Prostate gland (tissue), 2 donors: ENCODE measurements around the gene EFCAB5. TPM values are rescaled to one million over a fixed set of nuclear protein-coding genes. Genes with fewer than 3 reads are reported as not detected.
"Not testable (repeated sequence)": the region's sequence is repeated elsewhere in the genome, so short reads cannot be mapped to it uniquely, and the experiment has no call there.

Source experiments
- DNase-seq: peaks from one replicate; pipeline ENCODE4 v3.0.0-alpha.2; 2019; ENCODE audit warnings: low spot score
- H3K27ac ChIP-seq, 2 donors: fragments of 200-600 bp; sonication (generic); 2 replicates each; pipeline ENCODE4 v1.5.1; 2017 to 2019
- H3K27me3 ChIP-seq: fragments of 200-600 bp; sonication (generic); replicated peaks from 2 replicates; pipeline ENCODE4 v1.5.1; 2019; ENCODE audit not compliant: insufficient read depth
- H3K36me3 ChIP-seq, 2 donors: fragments of 200-600 bp; sonication (generic); 1 replicate in 1 of 2; 2 replicates in 1 of 2; pipeline versions ENCODE4 v1.5.1 to v1.8.1; 2017 to 2019
- H3K4me1 ChIP-seq: fragments of 200-600 bp; sonication (generic); replicated peaks from 2 replicates; pipeline ENCODE4 v1.5.1; 2019
- H3K4me3 ChIP-seq, 2 donors: fragments of 200-600 bp; sonication (generic); 2 replicates each; pipeline ENCODE4 v1.5.1; 2017 to 2019
- H3K9me3 ChIP-seq: fragments of 200-600 bp; sonication (generic); 2 replicates; pipeline ENCODE4 v1.5.1; 2017
- POLR2A ChIP-seq: fragments of 450-650 bp; IDR thresholded peaks from one replicate; pipeline ENCODE4 v1.6.1; 2016; ENCODE audit warnings: antibody characterized with exemption, mild to moderate bottlenecking
- POLR2AphosphoS5 ChIP-seq: sonication (generic); formaldehyde crosslinking; IDR thresholded peaks from one replicate; pipeline ENCODE4 v1.6.1; 2017; ENCODE audit warnings: antibody characterized with exemption
- WGBS: methylation state at CpG from one replicate; pipeline ENCODE4 v1.1.5; 2018; 5-methylcytosine and 5-hydroxymethylcytosine counted together
- intact Hi-C: fragments of 100-400 bp; cut with DNase I; formaldehyde crosslinking; loops from one replicate; pipeline ENCODE4 v1.14.2; 2022
- total RNA-seq, 2 donors: library from RNA; depleted of rRNA; stranded (reverse); fragments of >200 nt; gene quantifications; one replicate each; pipeline ENCODE4 v1.1.0, GENCODE V29; 2016
- TF ChIP-seq, protein P1 (sequence below), 4 experiments: fragments of 200-600 bp in 2 of 4; fragments of 450-650 bp in 2 of 4; sonication (generic) in 2 of 4; IDR thresholded peaks; 1 replicate in 3 of 4; 2 replicates in 1 of 4; pipeline ENCODE4 v1.5.1; 2016 to 2019; ENCODE audit warnings: antibody characterized with exemption in 4 of 4, mild to moderate bottlenecking in 2 of 4, moderate library complexity in 2 of 4

EFCAB5 gene
- total RNA-seq, 2 donors from 2014 or later: 0.57 TPM; not detected in 1

DNA sequence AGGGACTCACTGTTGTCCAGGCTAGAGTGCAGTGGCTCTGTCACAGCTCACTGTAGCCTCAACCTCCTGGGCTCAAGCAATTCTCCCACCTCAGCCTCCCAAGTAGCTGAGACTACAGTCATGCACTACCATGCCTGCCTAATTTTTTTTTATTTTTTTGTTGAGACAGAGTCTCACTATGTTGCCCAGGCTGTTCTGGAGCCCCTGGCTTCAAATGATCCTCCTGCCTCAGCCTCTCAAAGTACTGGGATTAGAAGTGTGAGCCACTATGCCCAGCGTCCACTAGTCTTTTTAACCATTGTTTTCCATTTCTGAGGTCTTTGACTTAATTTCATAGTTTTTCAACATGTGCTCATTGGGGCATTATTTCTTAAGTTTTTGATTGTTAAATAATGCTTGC is 188.7 kb downstream of the EFCAB5 start:
- TF ChIP-seq POLR2A (no peak), POLR2AphosphoS5 (no peak)
- TF ChIP-seq, protein P1, sequence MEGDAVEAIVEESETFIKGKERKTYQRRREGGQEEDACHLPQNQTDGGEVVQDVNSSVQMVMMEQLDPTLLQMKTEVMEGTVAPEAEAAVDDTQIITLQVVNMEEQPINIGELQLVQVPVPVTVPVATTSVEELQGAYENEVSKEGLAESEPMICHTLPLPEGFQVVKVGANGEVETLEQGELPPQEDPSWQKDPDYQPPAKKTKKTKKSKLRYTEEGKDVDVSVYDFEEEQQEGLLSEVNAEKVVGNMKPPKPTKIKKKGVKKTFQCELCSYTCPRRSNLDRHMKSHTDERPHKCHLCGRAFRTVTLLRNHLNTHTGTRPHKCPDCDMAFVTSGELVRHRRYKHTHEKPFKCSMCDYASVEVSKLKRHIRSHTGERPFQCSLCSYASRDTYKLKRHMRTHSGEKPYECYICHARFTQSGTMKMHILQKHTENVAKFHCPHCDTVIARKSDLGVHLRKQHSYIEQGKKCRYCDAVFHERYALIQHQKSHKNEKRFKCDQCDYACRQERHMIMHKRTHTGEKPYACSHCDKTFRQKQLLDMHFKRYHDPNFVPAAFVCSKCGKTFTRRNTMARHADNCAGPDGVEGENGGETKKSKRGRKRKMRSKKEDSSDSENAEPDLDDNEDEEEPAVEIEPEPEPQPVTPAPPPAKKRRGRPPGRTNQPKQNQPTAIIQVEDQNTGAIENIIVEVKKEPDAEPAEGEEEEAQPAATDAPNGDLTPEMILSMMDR (IDR thresholded peaks at IDR 0.05): no peak
- Histone ChIP-seq H3K36me3 (no peaks in the 10 kb centered on the region), H3K4me1 (no peaks in the 10 kb centered on the region), H3K4me3 (no peak overlapping the region), H3K27me3 (no peaks in the 10 kb centered on the region), H3K9me3 (no peaks in the 10 kb centered on the region), H3K27ac (no peak overlapping the region)
- no peak for DNase-seq
- intact Hi-C loops: no loop called here
- WGBS: 90% methylated on average over 1 of the region's 1 CpG

DNA sequence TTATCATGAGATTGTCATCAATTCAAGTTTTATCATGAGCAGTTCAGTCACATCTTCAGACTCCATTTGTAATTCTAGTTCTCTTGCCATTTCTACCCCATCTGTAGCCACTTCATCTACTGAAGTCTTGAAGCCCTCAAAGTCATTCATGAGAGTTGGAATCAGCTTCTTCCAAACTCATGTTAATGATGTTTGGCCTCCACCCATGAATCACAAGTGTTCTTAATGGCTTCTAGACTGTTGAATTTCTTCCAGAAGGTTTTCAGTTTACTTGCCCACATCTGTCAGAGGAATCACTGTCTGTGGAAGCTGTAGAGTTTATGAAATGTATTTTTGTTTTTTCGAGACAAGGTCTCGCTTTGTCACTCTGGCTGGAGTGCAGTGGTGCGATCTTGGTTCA is 191.2 kb downstream of the EFCAB5 start:
- Histone ChIP-seq H3K4me3 (no peak overlapping the region), H3K4me1 (no peaks in the 10 kb centered on the region), H3K9me3 (no peaks in the 10 kb centered on the region), H3K27ac (no peak overlapping the region), H3K27me3 (no peaks in the 10 kb centered on the region), H3K36me3 (no peaks in the 10 kb centered on the region)
- 96% methylated on average over 3 of the region's 3 CpGs for WGBS
- no peak for DNase-seq
- TF ChIP-seq, protein P1 (IDR thresholded peaks at IDR 0.05): no peak
- no peak for TF ChIP-seq POLR2A
- TF ChIP-seq POLR2AphosphoS5: no peak
- intact Hi-C loops: no loop called here

DNA sequence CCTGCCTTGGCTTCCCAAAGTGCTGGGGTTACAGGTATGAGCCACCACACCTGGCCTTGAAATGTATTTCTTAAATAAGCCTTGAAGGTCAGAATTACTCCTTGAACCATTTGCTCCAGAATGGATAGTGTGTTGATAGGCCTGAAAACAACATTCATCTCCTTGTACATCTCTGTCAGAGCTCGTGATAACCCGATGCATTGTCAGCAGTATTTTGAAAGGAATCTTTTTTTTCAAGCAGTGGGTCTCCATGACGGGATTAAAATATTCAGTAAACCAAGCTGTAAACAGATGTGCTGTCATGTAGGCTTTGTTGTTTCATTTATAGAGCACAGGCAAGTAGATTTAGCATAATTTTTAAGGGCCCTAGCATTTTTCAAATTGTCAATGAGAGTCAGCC is 191.8 kb downstream of the EFCAB5 start:
- TF ChIP-seq POLR2AphosphoS5: no peak
- TF ChIP-seq POLR2A: no peak
- TF ChIP-seq, protein P1 (IDR thresholded peaks at IDR 0.05): no peak
- 94% methylated on average over 3 of the region's 3 CpGs for WGBS

DNA sequence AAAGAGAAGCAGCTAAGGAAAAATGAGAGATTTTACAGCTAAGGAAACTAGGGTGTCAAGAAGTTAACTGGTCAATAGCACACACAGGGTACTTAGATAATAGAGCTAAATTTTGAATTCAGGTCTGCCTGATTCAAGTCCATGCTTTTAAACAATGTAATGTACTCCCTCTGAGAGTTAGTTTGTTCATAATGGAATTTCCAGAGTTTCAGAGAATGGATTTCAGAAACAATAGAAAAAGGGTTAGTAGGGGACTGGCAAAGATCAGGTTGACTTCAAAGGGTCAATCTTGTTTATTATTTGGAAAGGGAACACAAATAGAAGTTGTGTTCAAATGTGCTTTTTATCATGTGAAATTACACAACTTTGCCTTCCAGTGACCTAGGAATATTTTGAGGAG is 193.1 kb downstream of the EFCAB5 start:
- H3K4me3 ChIP-seq: no peak overlapping the region
- TF ChIP-seq POLR2A: no peak
- TF ChIP-seq, protein P1 (IDR thresholded peaks at IDR 0.05): no peak
- TF ChIP-seq POLR2AphosphoS5: no peak

More for the DNA sequence above, 191.8 kb downstream of the EFCAB5 start:
- Histone ChIP-seq H3K4me3 (no peak overlapping the region), H3K36me3 (no peaks in the 10 kb centered on the region), H3K27ac (no peak overlapping the region), H3K27me3 (no peaks in the 10 kb centered on the region), H3K9me3 (no peaks in the 10 kb centered on the region), H3K4me1 (no peaks in the 10 kb centered on the region)
- DNase-seq: no peak
- intact Hi-C loops: no loop called here

DNA sequence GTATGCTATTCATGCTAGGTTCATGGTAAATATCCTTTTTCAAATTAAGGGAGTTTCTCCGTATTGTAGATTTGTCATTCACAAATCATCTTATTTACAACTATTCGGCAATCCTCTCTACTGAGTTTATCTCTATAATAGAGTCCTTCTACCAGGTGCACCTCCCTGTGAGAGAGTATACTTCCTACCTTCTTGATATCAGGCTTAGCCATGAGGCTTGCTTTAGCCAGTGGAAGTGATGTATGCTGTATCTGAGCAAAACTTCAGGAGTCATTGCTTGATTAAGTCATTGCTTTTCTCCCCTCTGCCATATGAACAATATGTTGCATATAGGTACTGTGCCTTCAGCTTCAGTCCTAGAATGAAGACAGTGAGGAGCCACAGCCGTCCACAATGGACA is 195.7 kb downstream of the EFCAB5 start:
- whole genome bisulfite sequencing: 90% methylated on average over 3 of the region's 3 CpGs
- no peaks in the 10 kb centered on the region for H3K36me3 ChIP-seq
- intact Hi-C loops: no loop called here
- DNase-seq: no peak
- no peaks in the 10 kb centered on the region for H3K9me3 ChIP-seq
- H3K4me3 ChIP-seq: no peak overlapping the region
- TF ChIP-seq POLR2A (no peak), POLR2AphosphoS5 (no peak)
- TF ChIP-seq, protein P1 (IDR thresholded peaks at IDR 0.05): no peak
- no peaks in the 10 kb centered on the region for H3K27me3 ChIP-seq
- no peaks in the 10 kb centered on the region for H3K4me1 ChIP-seq
- no peak overlapping the region for H3K27ac ChIP-seq

More for the DNA sequence above, 193.1 kb downstream of the EFCAB5 start:
- H3K4me1 ChIP-seq: no peaks in the 10 kb centered on the region
- DNase-seq: no peak
- H3K36me3 ChIP-seq: no peaks in the 10 kb centered on the region
- intact Hi-C loops: no loop called here
- no peaks in the 10 kb centered on the region for H3K9me3 ChIP-seq
- no peak overlapping the region for H3K27ac ChIP-seq
- no peaks in the 10 kb centered on the region for H3K27me3 ChIP-seq

DNA sequence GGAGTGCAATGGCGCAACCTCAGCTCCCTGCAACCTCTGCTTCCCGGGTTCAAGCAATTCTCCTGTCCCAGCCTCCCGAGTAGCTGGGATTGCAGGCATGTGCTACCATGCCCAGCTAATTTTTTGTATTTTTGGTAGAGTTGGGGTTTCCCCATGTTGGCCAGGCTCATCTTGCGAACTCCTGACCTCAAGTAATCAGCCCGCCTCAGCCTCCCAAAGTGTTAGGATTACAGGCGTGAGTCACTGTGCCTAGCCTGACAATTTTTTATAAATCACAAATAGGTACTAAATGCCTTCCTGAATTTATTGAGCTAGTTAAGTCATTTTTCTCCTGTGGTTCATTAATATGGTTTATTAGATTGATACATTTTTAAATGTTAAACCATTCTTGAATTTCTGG is 206.4 kb downstream of the EFCAB5 start:
- intact Hi-C loops, DNase-seq, H3K9me3 ChIP-seq, H3K4me3 ChIP-seq, H3K36me3 ChIP-seq, H3K27me3 ChIP-seq, H3K27ac ChIP-seq, H3K4me1 ChIP-seq: not testable (repeated sequence)
- WGBS: 72% methylated on average over 6 of the region's 6 CpGs
